Lower lobe of right lung (tissue), 2 donors: ENCODE data around the gene NFE2L1. TPM values are rescaled to one million over a fixed set of nuclear protein-coding genes. Genes with fewer than 3 reads are reported as not detected.
A peak's percentile ranks its signal among the peaks of the same experiment; 100 is the strongest.

ENCODE experiments used
- ATAC-seq, 2 donors: fragments of 200-7000 bp; cut with Tn5 transposase; one replicate each; pipeline ENCODE4 v1.9.1; 2020 to 2022; ENCODE audit warnings: mild to moderate bottlenecking in 2 of 2, moderate library complexity in 2 of 2
- DNase-seq: peaks from one replicate; pipeline ENCODE4 v3.0.0-alpha.2; 2020
- H3K27ac ChIP-seq: fragments of 200-600 bp; one replicate; pipeline ENCODE4 v1.8.0; 2022
- H3K27me3 ChIP-seq: fragments of 200-600 bp; one replicate; pipeline ENCODE4 v1.8.0; 2022; ENCODE audit warnings: low read depth
- H3K36me3 ChIP-seq: fragments of 200-600 bp; one replicate; pipeline ENCODE4 v1.8.0; 2022; ENCODE audit warnings: mild to moderate bottlenecking
- H3K4me1 ChIP-seq: fragments of 200-600 bp; one replicate; pipeline ENCODE4 v1.8.0; 2022
- H3K4me3 ChIP-seq: fragments of 200-600 bp; one replicate; pipeline ENCODE4 v1.8.0; 2022; ENCODE audit warnings: mild to moderate bottlenecking
- H3K9me3 ChIP-seq: fragments of 200-600 bp; one replicate; pipeline ENCODE4 v1.8.0; 2022
- CTCF ChIP-seq: fragments of 200-600 bp; IDR thresholded peaks from one replicate; pipeline ENCODE4 v1.8.0; 2022; ENCODE audit warnings: antibody characterized with exemption, mild to moderate bottlenecking
- intact Hi-C: fragments of 100-400 bp; cut with DNase I; formaldehyde crosslinking; loops from one replicate; pipeline ENCODE4 v1.11.0; 2022
- microRNA-seq: library from miRNA; unstranded; fragments of <30 nt; microRNA quantifications from one replicate; pipeline ENCODE4 v1.2.0, GENCODE V29; 2020; ENCODE audit warnings: borderline number of aligned reads
- total RNA-seq: library from RNA; stranded (reverse); fragmentation: NEBNext Ultra II Directional; extraction: Animal tissue kit (Norgen Biotek cat#: 25700); gene quantifications from one replicate; pipeline ENCODE4 v1.2.1, GENCODE V29; 2021
- donor health status: DM: no; HTN: yes; CAD: no; lungs with severe emphysema.

NFE2L1 gene
- total RNA-seq, 1 donor from 2014 or later: 162 TPM

GRCh38 chr17:48104440-48104839 lies 56.3 kb downstream of the NFE2L1 start:
- no peak for ATAC-seq
- DNase-seq: no peak
- Histone ChIP-seq H3K4me3 (no peak overlapping the region), H3K36me3 (no peaks in the 10 kb centered on the region), H3K9me3 (no peaks in the 10 kb centered on the region), H3K27ac (no peak overlapping the region), H3K4me1 (peaks cover 30% of the 10 kb centered on the region), H3K27me3 (no peaks in the 10 kb centered on the region)
- no peak for TF ChIP-seq CTCF
- intact Hi-C loops: no loop called here

- DNase-seq (no peak), ATAC-seq (no peak)
- peak overlapping the region; percentile 96 for H3K27ac ChIP-seq
- no peaks in the 10 kb centered on the region for H3K36me3 ChIP-seq
- peak overlapping the region; percentile 94 for H3K4me3 ChIP-seq
- H3K27me3 ChIP-seq: no peaks in the 10 kb centered on the region
- H3K4me1 ChIP-seq: peaks cover 27% of the 10 kb centered on the region
- no peak for TF ChIP-seq CTCF
- H3K9me3 ChIP-seq: no peaks in the 10 kb centered on the region
- intact Hi-C loops: no loop called here
Measured at GRCh38 chr17:48106802-48107136, 58.6 kb downstream of the NFE2L1 start.

- H3K4me3 ChIP-seq: peak within 1 kb of the TSS; percentile 94
- ATAC-seq (peak; percentile 98 to 99), DNase-seq (peak; percentile 95)
- no peaks in the 10 kb centered on the region for H3K27me3 ChIP-seq
- H3K4me1 ChIP-seq: peaks cover 27% of the 10 kb centered on the region
- TF ChIP-seq CTCF: peak; percentile 24
- no peaks in the 10 kb centered on the region for H3K9me3 ChIP-seq
- intact Hi-C loops: no loop called here
- peak within 1 kb of the TSS; percentile 96 for H3K27ac ChIP-seq
- no peaks in the 10 kb centered on the region for H3K36me3 ChIP-seq
Measured at GRCh38 chr17:48107137-48108055, 59.2 kb downstream of the NFE2L1 start, which contains the start of gene SNX11. Gene SNX11, plus strand, starts transcription at chr17:48107766. Its CDS starts 4,278 bp downstream, at chr17:48112044.

GRCh38 chr17:48110761-48111160 lies 62.6 kb downstream of the NFE2L1 start:
- DNase-seq (no peak), ATAC-seq (no peak)
- Histone ChIP-seq H3K27me3 (no peaks in the 10 kb centered on the region), H3K36me3 (peaks cover 27% of the 10 kb centered on the region), H3K9me3 (no peaks in the 10 kb centered on the region), H3K27ac (no peak overlapping the region), H3K4me3 (no peak overlapping the region), H3K4me1 (peaks cover 35% of the 10 kb centered on the region)
- TF ChIP-seq CTCF: no peak
- intact Hi-C loops: no loop called here

Small RNA genes lying within 50 kb of the gene (microRNA-seq; reads per million reads assigned to microRNA genes)
- 588 reads per million, percentile 74 among the genes with 10 or more reads in this experiment for gene MIR152

Other genes with a start within 250 kb of the NFE2L1 start
- gene OSBPL7, start 226.6 kb upstream of the NFE2L1 start, total RNA-seq: 15.0 TPM
- gene MRPL10, start 216.8 kb upstream of the NFE2L1 start, total RNA-seq: 33.2 TPM
- gene LRRC46, start 216.7 kb upstream of the NFE2L1 start, total RNA-seq: 11.6 TPM
- gene SCRN2, start 207.1 kb upstream of the NFE2L1 start, total RNA-seq: 30.9 TPM
- 4.7 TPM for gene SP6, start 197.2 kb upstream of the NFE2L1 start, total RNA-seq
- gene SP2, start 152.1 kb upstream of the NFE2L1 start, total RNA-seq: 19.4 TPM
- 29.2 TPM for gene PNPO, start 106.8 kb upstream of the NFE2L1 start, total RNA-seq
- gene PRR15L, start 90.5 kb upstream of the NFE2L1 start, total RNA-seq: 48.1 TPM
- 161 TPM for gene CDK5RAP3, start 77.2 kb upstream of the NFE2L1 start, total RNA-seq
- 22.9 TPM for gene COPZ2, start 10.6 kb upstream of the NFE2L1 start, total RNA-seq
- 30.7 TPM for gene CBX1, start 53.1 kb downstream of the NFE2L1 start, total RNA-seq
- 19.7 TPM for gene SNX11, start 59.4 kb downstream of the NFE2L1 start, total RNA-seq